H1 (cell line): Measurements from ENCODE around the gene GALNT13. TPM values are rescaled to one million over a fixed set of nuclear protein-coding genes. Genes with fewer than 3 reads are reported as not detected.

Experiments used
- CTCF ChIA-PET: fragments of 300-600 bp; sonication (Branson Sonifier 250); formaldehyde crosslinking; loops from one replicate; lab custom pipeline; 2021; ENCODE audit not compliant: partially characterized antibody; lab: Charles Lee
- POLR2A ChIA-PET: fragments of 300-600 bp; sonication (Branson Sonifier 250); formaldehyde crosslinking; loops from one replicate; lab custom pipeline; 2021; ENCODE audit warnings: inconsistent platforms; ENCODE audit not compliant: partially characterized antibody; lab: Charles Lee
- DNase-seq, 2 experiments: peaks; one replicate each; pipeline versions ENCODE4 v3.0.0 to v3.0.0-alpha.2; 2010 to 2022; ENCODE audit warnings: low spot score in 2 of 2, low read depth in 1 of 2, mixed read lengths in 1 of 2
- FAIRE-seq: peaks from 2 replicates; lab custom pipeline; 2011; peaks lifted over from hg19 to GRCh38; lab: Jason Lieb, UNC
- H2AFZ ChIP-seq: 2 replicates; pipeline ENCODE4 v1.8.1; 2012; ENCODE audit warnings: low read length, inconsistent platforms
- H2AK5ac ChIP-seq: 2 replicates; pipeline ENCODE4 v1.6.1; 2013; ENCODE audit warnings: low read depth, low read length
- H2BK120ac ChIP-seq: replicated peaks from 2 replicates; pipeline ENCODE3; 2013; ENCODE audit warnings: low read depth, low read length, inconsistent platforms
- H2BK12ac ChIP-seq: 2 replicates; pipeline ENCODE4 v1.6.1; 2013; ENCODE audit warnings: low read depth, low read length
- H2BK15ac ChIP-seq: 2 replicates; pipeline ENCODE4 v1.6.1; 2013; ENCODE audit warnings: low read length
- H2BK20ac ChIP-seq: 2 replicates; pipeline ENCODE4 v1.6.1; 2013; ENCODE audit warnings: low read length
- H2BK5ac ChIP-seq: 2 replicates; pipeline ENCODE4 v1.6.1; 2013; ENCODE audit warnings: low read depth, low read length
- H3K14ac ChIP-seq: 2 replicates; pipeline ENCODE4 v1.6.1; 2013; ENCODE audit warnings: inconsistent platforms; ENCODE audit not compliant: insufficient read length
- H3K18ac ChIP-seq: 2 replicates; pipeline ENCODE4 v1.6.1; 2013; ENCODE audit warnings: low read length; ENCODE audit errors: extremely low read depth
- H3K23ac ChIP-seq: 2 replicates; pipeline ENCODE4 v1.6.1; 2013; ENCODE audit warnings: inconsistent platforms; ENCODE audit not compliant: insufficient read length
- H3K23me2 ChIP-seq: 2 replicates; pipeline ENCODE4 v1.6.1; 2013; ENCODE audit warnings: low read depth, low read length
- H3K27ac ChIP-seq: 2 replicates; pipeline ENCODE4 v1.6.1; 2011; ENCODE audit warnings: low read depth, low read length, inconsistent platforms
- H3K27me3 ChIP-seq, 4 experiments: replicated peaks in 1 of 4; 1 replicate in 1 of 4; 2 replicates in 3 of 4; pipeline versions ENCODE4 v1.6.1 to v1.8.1; 2011 to 2013; ENCODE audit warnings: low read length in 3 of 4, mild to moderate bottlenecking in 3 of 4, inconsistent platforms in 2 of 4, mixed read lengths in 2 of 4, moderate library complexity in 1 of 4; ENCODE audit not compliant: control insufficient read depth in 3 of 4, insufficient read depth in 3 of 4; ENCODE audit errors: extremely low read depth in 1 of 4
- H3K36me3 ChIP-seq, 4 experiments: 2 replicates each; pipeline versions ENCODE4 v1.6.1 to v1.8.1; 2011 to 2013; ENCODE audit warnings: mild to moderate bottlenecking in 4 of 4, low read length in 3 of 4, moderate library complexity in 2 of 4, control low read depth in 1 of 4, inconsistent platforms in 1 of 4; ENCODE audit not compliant: insufficient read depth in 4 of 4, control insufficient read depth in 2 of 4
- H3K4ac ChIP-seq: replicated peaks from 2 replicates; pipeline ENCODE3; 2013; ENCODE audit warnings: low read length, low read depth, mixed read lengths, inconsistent platforms; ENCODE audit not compliant: insufficient read length
- H3K4me1 ChIP-seq, 4 experiments: replicated peaks in 1 of 4; 1 replicate in 1 of 4; 2 replicates in 3 of 4; pipeline versions ENCODE4 v1.6.1 to v1.8.1; 2011 to 2013; ENCODE audit warnings: low read length in 3 of 4, inconsistent platforms in 2 of 4, mixed read lengths in 1 of 4; ENCODE audit not compliant: insufficient read depth in 4 of 4, control insufficient read depth in 3 of 4
- H3K4me2 ChIP-seq, 2 experiments: 2 replicates each; pipeline versions ENCODE4 v1.6.1 to v1.8.1; 2011 to 2013; ENCODE audit warnings: low read depth in 2 of 2, low read length in 2 of 2, control low read depth in 1 of 2, inconsistent platforms in 1 of 2, mild to moderate bottlenecking in 1 of 2; ENCODE audit not compliant: insufficient read depth in 1 of 2
- H3K4me3 ChIP-seq, 4 experiments: fragments of 200-600, 300-600 bp in 1 of 4; sonication (generic), shearing (Covaris generic), sonication (Bioruptor Twin) in 1 of 4; 2 replicates each; pipeline versions ENCODE4 v1.5.1 to v1.8.1; 2011 to 2016; ENCODE audit warnings: low read length in 4 of 4, low read depth in 3 of 4, control low read depth in 2 of 4, inconsistent platforms in 2 of 4, mild to moderate bottlenecking in 2 of 4, mixed read lengths in 1 of 4, moderate library complexity in 1 of 4; ENCODE audit not compliant: insufficient read depth in 2 of 4; ENCODE audit errors: extremely low read depth in 1 of 4
- H3K56ac ChIP-seq: replicated peaks from 2 replicates; pipeline ENCODE3; 2013; ENCODE audit warnings: low read depth, mild to moderate bottlenecking, mixed read lengths, low read length, inconsistent platforms; ENCODE audit not compliant: insufficient read length
- H3K79me1 ChIP-seq: 2 replicates; pipeline ENCODE4 v1.6.1; 2013; ENCODE audit warnings: low read depth, low read length, control low read depth
- H3K79me2 ChIP-seq, 2 experiments: 2 replicates each; pipeline versions ENCODE4 v1.6.1 to v1.8.1; 2012 to 2013; ENCODE audit warnings: low read length in 2 of 2, mild to moderate bottlenecking in 2 of 2, inconsistent platforms in 1 of 2; ENCODE audit not compliant: insufficient read depth in 2 of 2, control insufficient read depth in 1 of 2
- H3K9ac ChIP-seq, 4 experiments: replicated peaks in 1 of 4; 1 replicate in 1 of 4; 2 replicates in 3 of 4; pipeline versions ENCODE4 v1.6.1 to v1.8.1; 2011 to 2013; ENCODE audit warnings: low read depth in 3 of 4, low read length in 3 of 4, control low read depth in 2 of 4, mild to moderate bottlenecking in 2 of 4, moderate library complexity in 2 of 4, inconsistent platforms in 1 of 4; ENCODE audit errors: extremely low read depth in 1 of 4
- H3K9me3 ChIP-seq, 2 experiments: 2 replicates each; pipeline versions ENCODE4 v1.6.1 to v1.8.1; 2012 to 2013; ENCODE audit warnings: mild to moderate bottlenecking in 2 of 2, moderate library complexity in 2 of 2, control low read depth in 1 of 2, inconsistent platforms in 1 of 2, low read depth in 1 of 2, low read length in 1 of 2, mixed read lengths in 1 of 2; ENCODE audit not compliant: insufficient read depth in 2 of 2
- H4K20me1 ChIP-seq, 2 experiments: replicated peaks in 1 of 2; 2 replicates each; pipeline versions ENCODE3 to v1.8.1; 2011 to 2013; ENCODE audit warnings: inconsistent platforms in 2 of 2, low read length in 2 of 2, mild to moderate bottlenecking in 1 of 2; ENCODE audit not compliant: insufficient read depth in 2 of 2, control insufficient read depth in 1 of 2
- H4K5ac ChIP-seq: 2 replicates; pipeline ENCODE4 v1.6.1; 2013; ENCODE audit warnings: low read length, low read depth, mixed read lengths, inconsistent platforms; ENCODE audit not compliant: insufficient read length
- H4K8ac ChIP-seq: 2 replicates; pipeline ENCODE4 v1.8.0; 2013; ENCODE audit warnings: mild to moderate bottlenecking, moderate library complexity, low read length, inconsistent platforms; ENCODE audit not compliant: insufficient read depth; ENCODE audit errors: extremely low read depth
- H4K91ac ChIP-seq: replicated peaks from 2 replicates; pipeline ENCODE3; 2013; ENCODE audit warnings: low read length, mixed read lengths, inconsistent platforms; ENCODE audit not compliant: insufficient read length
- ASH2L ChIP-seq: fragments of 200-600, 300-600 bp; sonication (generic); IDR thresholded peaks from one replicate; pipeline ENCODE4 v1.7.1; 2017; ENCODE audit warnings: low read length
- BACH1 ChIP-seq: IDR thresholded peaks from 2 replicates; pipeline ENCODE4 v1.6.1; 2012; ENCODE audit warnings: low read length, improper control_type of control experiment
- CBX5 ChIP-seq: fragments of 300-800, 300-1000 bp; sonication (generic); IDR thresholded peaks from 2 replicates; pipeline ENCODE4 v1.7.1; 2016; ENCODE audit warnings: antibody characterized with exemption, low read length, low read depth
- FOSL1 ChIP-seq: IDR thresholded peaks from 2 replicates; pipeline ENCODE4 v1.6.1; 2011; ENCODE audit warnings: mild to moderate bottlenecking, low read depth, low read length, moderate library complexity; ENCODE audit not compliant: insufficient read depth
- GABPA ChIP-seq: IDR thresholded peaks from 2 replicates; pipeline ENCODE4 v1.6.1; 2011; ENCODE audit warnings: mild to moderate bottlenecking, low read length, moderate library complexity, borderline replicate concordance; ENCODE audit not compliant: insufficient read depth
- GTF2F1 ChIP-seq: IDR thresholded peaks from 2 replicates; pipeline ENCODE4 v1.6.1; 2012; ENCODE audit warnings: low read depth, low read length, improper control_type of control experiment, borderline replicate concordance
- HDAC2 ChIP-seq, 2 experiments: fragments of 300-600 bp in 1 of 2; sonication (generic) in 1 of 2; IDR thresholded peaks; 2 replicates each; pipeline ENCODE4 v1.6.1; 2011 to 2012; ENCODE audit warnings: low read depth in 2 of 2, low read length in 2 of 2, mild to moderate bottlenecking in 2 of 2, moderate library complexity in 2 of 2, borderline replicate concordance in 1 of 2, inconsistent platforms in 1 of 2
- HDAC6 ChIP-seq: IDR thresholded peaks from one replicate; pipeline ENCODE4 v1.7.1; 2012; ENCODE audit warnings: low read depth, mild to moderate bottlenecking, inconsistent platforms, low read length, moderate library complexity
- KDM5A ChIP-seq: fragments of 200-600 bp; IDR thresholded peaks from 2 replicates; pipeline ENCODE4 v1.7.1; 2012; ENCODE audit warnings: mild to moderate bottlenecking, low read length, inconsistent platforms, mixed read lengths
- POLR2AphosphoS5 ChIP-seq: IDR thresholded peaks from 2 replicates; pipeline ENCODE4 v1.6.1; 2011; ENCODE audit warnings: low read depth, low read length
- polyA plus RNA-seq, 7 experiments: library from polyadenylated mRNA; depleted of rRNA in 3 of 7; stranded (reverse) in 5 of 7; unstranded in 2 of 7; fragments of >200 nt in 5 of 7; fragments of 200-250 nt in 2 of 7; gene quantifications; 1 replicate in 5 of 7; 2 replicates in 1 of 7; 4 replicates in 1 of 7; pipeline versions ENCODE4 v1.2.1 to v1.2.3, GENCODE V29; 2011 to 2013; ENCODE audit warnings: missing spikeins in 2 of 7, mixed read lengths in 2 of 7
- total RNA-seq: library from RNA; stranded (reverse); fragmentation: NEBNext Ultra II Directional; extraction: Animal tissue kit (Norgen Biotek cat#: 25700); gene quantifications from 2 replicates; pipeline ENCODE4 v1.2.1, GENCODE V29; 2021
- TF ChIP-seq, protein P1 (sequence below): IDR thresholded peaks from 2 replicates; pipeline ENCODE4 v1.6.1; 2012; ENCODE audit warnings: inconsistent platforms

The GALNT13 gene
- total and polyA plus RNA-seq, 2 of the 8 experiments (the other 6 are each of a cell fraction or from before 2014, with no cell fraction given), result 3.2 to 9.6 TPM

DNA sequence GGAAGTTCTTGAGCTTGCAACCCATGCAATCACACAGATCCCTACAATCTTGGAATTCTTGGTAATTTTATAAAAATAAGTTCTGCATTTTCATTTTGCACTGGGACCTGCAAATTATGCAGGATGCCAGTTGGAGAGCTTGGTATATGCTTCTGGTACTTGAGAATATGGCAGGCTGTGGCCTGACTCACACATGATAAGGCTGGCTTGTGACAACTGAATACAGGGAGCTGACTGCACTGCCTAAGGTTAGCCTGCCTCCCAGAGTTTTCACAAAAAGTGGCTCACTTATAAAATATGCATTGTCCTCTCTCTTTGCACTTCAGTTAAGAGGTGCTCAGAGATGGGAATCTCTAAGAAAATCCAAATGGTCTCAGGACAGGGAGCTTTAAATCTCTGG lies 561.3 kb downstream of the GALNT13 start:
- Histone ChIP-seq H2AK5ac (no peak overlapping the region), H3K79me2 (no peaks in the 10 kb centered on the region), H3K14ac (no peak overlapping the region), H3K36me3 (no peaks in the 10 kb centered on the region), H3K9ac (no peak overlapping the region), H4K91ac (no peak overlapping the region), H3K4me2 (no peak overlapping the region), H3K4me1 (no peaks in the 10 kb centered on the region), H3K23me2 (no peaks in the 10 kb centered on the region), H3K9me3 (no peaks in the 10 kb centered on the region), H2BK120ac (no peak overlapping the region), H4K5ac (no peak overlapping the region), H3K18ac (no peak overlapping the region), H4K8ac (no peak overlapping the region), H2BK5ac (no peak overlapping the region), H3K27ac (no peak overlapping the region), H2AFZ (no peak overlapping the region), H2BK15ac (no peak overlapping the region), H2BK12ac (no peak overlapping the region), H3K56ac (no peak overlapping the region), H3K4me3 (no peak overlapping the region), H3K4ac (no peak overlapping the region), H2BK20ac (no peak overlapping the region), H3K79me1 (no peaks in the 10 kb centered on the region), H3K23ac (no peak overlapping the region), H3K27me3 (no peaks in the 10 kb centered on the region), H4K20me1 (no peaks in the 10 kb centered on the region)
- FAIRE-seq (no peak), DNase-seq (no peak)
- ChIA-PET CTCF (interaction anchor here (1.1 to 1.6 kb wide), 3 partner anchors 10 to 190 kb away, joined by 3 to 5 read pairs (median 3); no protein-coding TSS in a partner anchor), POLR2A (no interaction called here)
- TF ChIP-seq POLR2AphosphoS5, result no peak
- no peak for TF ChIP-seq ASH2L
- no peak for TF ChIP-seq GABPA
- TF ChIP-seq HDAC2 (IDR thresholded peaks at IDR 0.05; ENCODE audit: borderline replicate concordance in 1 of 2, low read depth in 2 of 2, low read length in 2 of 2), result no peak
- no peak for TF ChIP-seq CBX5
- TF ChIP-seq, protein P1, sequence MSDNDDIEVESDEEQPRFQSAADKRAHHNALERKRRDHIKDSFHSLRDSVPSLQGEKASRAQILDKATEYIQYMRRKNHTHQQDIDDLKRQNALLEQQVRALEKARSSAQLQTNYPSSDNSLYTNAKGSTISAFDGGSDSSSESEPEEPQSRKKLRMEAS, result no peak
- TF ChIP-seq FOSL1, result no peak
- no peak for TF ChIP-seq BACH1
- no peak for TF ChIP-seq GTF2F1
- no peak for TF ChIP-seq HDAC6
- TF ChIP-seq KDM5A, result no peak
